Prostate gland (tissue), 2 donors: Measurements from ENCODE around the gene MYOC.

Experiments used
- POLR2A ChIP-seq: fragments of 450-650 bp; IDR thresholded peaks from one replicate; pipeline ENCODE4 v1.6.1; 2016; ENCODE audit warnings: antibody characterized with exemption, mild to moderate bottlenecking
- POLR2AphosphoS5 ChIP-seq: sonication (generic); formaldehyde crosslinking; IDR thresholded peaks from one replicate; pipeline ENCODE4 v1.6.1; 2017; ENCODE audit warnings: antibody characterized with exemption
- TF ChIP-seq, protein P1 (sequence below), 4 experiments: fragments of 200-600 bp in 2 of 4; fragments of 450-650 bp in 2 of 4; sonication (generic) in 2 of 4; IDR thresholded peaks; 1 replicate in 3 of 4; 2 replicates in 1 of 4; pipeline ENCODE4 v1.5.1; 2016 to 2019; ENCODE audit warnings: antibody characterized with exemption in 4 of 4, mild to moderate bottlenecking in 2 of 4, moderate library complexity in 2 of 4

DNA sequence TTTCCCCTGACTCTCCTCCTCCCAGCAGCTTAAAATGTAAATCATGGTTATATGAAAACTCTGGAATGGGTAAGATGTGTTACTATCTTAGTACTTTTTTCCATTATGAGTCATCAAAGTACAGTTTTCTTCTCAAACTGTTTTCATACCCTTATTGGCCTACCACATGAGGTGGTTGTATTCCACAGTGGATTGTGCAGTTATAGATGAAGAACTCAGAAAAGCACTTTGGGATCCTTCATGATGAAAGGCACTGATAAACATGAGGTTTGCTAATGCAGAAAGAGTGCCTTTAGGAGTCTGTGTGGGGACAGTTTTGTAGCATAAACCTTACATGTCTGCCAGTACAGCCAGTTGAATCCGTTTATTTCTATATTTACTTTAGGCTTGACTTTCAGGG, 62.5 kb downstream of the MYOC start:
- TF ChIP-seq, protein P1, sequence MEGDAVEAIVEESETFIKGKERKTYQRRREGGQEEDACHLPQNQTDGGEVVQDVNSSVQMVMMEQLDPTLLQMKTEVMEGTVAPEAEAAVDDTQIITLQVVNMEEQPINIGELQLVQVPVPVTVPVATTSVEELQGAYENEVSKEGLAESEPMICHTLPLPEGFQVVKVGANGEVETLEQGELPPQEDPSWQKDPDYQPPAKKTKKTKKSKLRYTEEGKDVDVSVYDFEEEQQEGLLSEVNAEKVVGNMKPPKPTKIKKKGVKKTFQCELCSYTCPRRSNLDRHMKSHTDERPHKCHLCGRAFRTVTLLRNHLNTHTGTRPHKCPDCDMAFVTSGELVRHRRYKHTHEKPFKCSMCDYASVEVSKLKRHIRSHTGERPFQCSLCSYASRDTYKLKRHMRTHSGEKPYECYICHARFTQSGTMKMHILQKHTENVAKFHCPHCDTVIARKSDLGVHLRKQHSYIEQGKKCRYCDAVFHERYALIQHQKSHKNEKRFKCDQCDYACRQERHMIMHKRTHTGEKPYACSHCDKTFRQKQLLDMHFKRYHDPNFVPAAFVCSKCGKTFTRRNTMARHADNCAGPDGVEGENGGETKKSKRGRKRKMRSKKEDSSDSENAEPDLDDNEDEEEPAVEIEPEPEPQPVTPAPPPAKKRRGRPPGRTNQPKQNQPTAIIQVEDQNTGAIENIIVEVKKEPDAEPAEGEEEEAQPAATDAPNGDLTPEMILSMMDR (IDR thresholded peaks at IDR 0.05), result no peak
- TF ChIP-seq POLR2A (no peak), POLR2AphosphoS5 (no peak)
